K562 (cell line): ENCODE results near the gene CCDC141. TPM values are rescaled to one million over a fixed set of nuclear protein-coding genes. Genes with fewer than 3 reads are reported as not detected.

ENCODE experiments used
- ATAC-seq: fragments of 200-7000 bp; cut with Tn5 transposase; 3 replicates; pipeline ENCODE4 v1.9.1; 2020; ENCODE audit warnings: moderate library complexity
- BruUV-seq: library from RNA; stranded (reverse); fragments of 400-500 nt; replicated peaks from 2 replicates; lab custom pipeline; 2021; lab: Mats Ljungman, UMichigan
- CTCF ChIA-PET: fragments of 300-600 bp; formaldehyde crosslinking; extraction: SDS; loops from one replicate; lab custom pipeline; 2021; ENCODE audit warnings: low intra/inter-chr PET ratio; lab: Yijun Ruan, JAX
- POLR2A ChIA-PET: fragments of 300-600, 350-650 bp; sonication (Branson Sonifier 250); formaldehyde crosslinking; extraction: SDS; loops from one replicate; lab custom pipeline; 2021; ENCODE audit warnings: antibody characterized with exemption, inconsistent platforms; lab: Yijun Ruan, JAX
- DNase-seq, 4 experiments: peaks; one replicate each; pipeline versions ENCODE4 v3.0.0 to v3.0.0-alpha.2; 2011 to 2018; ENCODE audit warnings: low spot score in 3 of 4, mixed read lengths in 3 of 4; ENCODE audit errors: extremely low read depth in 1 of 4
- FAIRE-seq: peaks from 2 replicates; lab custom pipeline; 2011; peaks lifted over from hg19 to GRCh38; lab: Jason Lieb, UNC
- H2AFZ ChIP-seq: 2 replicates; pipeline ENCODE4 v1.6.0; 2011; ENCODE audit warnings: low read depth, low read length, control low read depth, inconsistent platforms
- H3K27ac ChIP-seq: fragments of 200-600 bp; 3 replicates; pipeline ENCODE4 v1.8.0; 2011; ENCODE audit warnings: low read depth, mild to moderate bottlenecking, control low read depth, inconsistent platforms, low read length, moderate library complexity, mixed read lengths; ENCODE audit errors: extremely low read depth
- H3K27me3 ChIP-seq, 2 experiments: fragments of 300-600 bp in 1 of 2; 2 replicates in 1 of 2; 3 replicates in 1 of 2; pipeline versions ENCODE4 v1.6.0 to v1.8.0; 2011; ENCODE audit warnings: inconsistent platforms in 2 of 2, low read length in 2 of 2, mild to moderate bottlenecking in 1 of 2, mixed read lengths in 1 of 2, moderate library complexity in 1 of 2; ENCODE audit not compliant: control insufficient read depth in 2 of 2, insufficient read depth in 2 of 2
- H3K36me3 ChIP-seq: fragments of 300-600 bp; 3 replicates; pipeline ENCODE4 v1.8.0; 2011; ENCODE audit warnings: mild to moderate bottlenecking, low read length, inconsistent platforms; ENCODE audit not compliant: control insufficient read depth, insufficient read depth
- H3K4me1 ChIP-seq, 2 experiments: fragments of 200-600 bp in 1 of 2; replicated peaks in 1 of 2; 2 replicates in 1 of 2; 3 replicates in 1 of 2; pipeline versions ENCODE4 v1.5.1 to v1.8.0; 2011; ENCODE audit warnings: inconsistent platforms in 2 of 2, low read length in 2 of 2, mild to moderate bottlenecking in 1 of 2, mixed read lengths in 1 of 2, moderate library complexity in 1 of 2; ENCODE audit not compliant: control insufficient read depth in 2 of 2, insufficient read depth in 2 of 2
- H3K4me2 ChIP-seq: 2 replicates; pipeline ENCODE4 v1.6.1; 2011; ENCODE audit warnings: low read length, control low read depth, inconsistent platforms, mixed read lengths; ENCODE audit not compliant: insufficient read depth
- H3K4me3 ChIP-seq: fragments of 200-600 bp; sonication (generic), shearing (Covaris generic); 2 replicates; pipeline ENCODE4 v1.5.1; 2016; ENCODE audit warnings: control low read depth, inconsistent platforms
- H3K79me2 ChIP-seq: fragments of 200-600 bp; 3 replicates; pipeline ENCODE4 v1.8.0; 2011; ENCODE audit warnings: low read length, inconsistent platforms; ENCODE audit not compliant: control insufficient read depth, insufficient read depth
- H3K9ac ChIP-seq, 2 experiments: 2 replicates each; pipeline versions ENCODE4 v1.6.0 to v1.6.1; 2011; ENCODE audit warnings: low read depth in 2 of 2, low read length in 2 of 2, control low read depth in 1 of 2, inconsistent platforms in 1 of 2, mild to moderate bottlenecking in 1 of 2, mixed read lengths in 1 of 2; ENCODE audit not compliant: insufficient read depth in 1 of 2
- H3K9me1 ChIP-seq: one replicate; pipeline ENCODE4 v1.6.0; 2011; ENCODE audit warnings: inconsistent platforms, mild to moderate bottlenecking, low read length, moderate library complexity; ENCODE audit not compliant: control insufficient read depth, insufficient read depth
- H3K9me3 ChIP-seq: replicated peaks from 2 replicates; pipeline ENCODE4 v1.5.1; 2011; ENCODE audit warnings: low read depth, low read length, inconsistent platforms; ENCODE audit not compliant: control insufficient read depth, insufficient read depth
- H4K20me1 ChIP-seq: replicated peaks from 2 replicates; pipeline ENCODE4 v1.6.1; 2011; ENCODE audit warnings: low read length, inconsistent platforms, mixed read lengths; ENCODE audit not compliant: control insufficient read depth, insufficient read depth
- ASH1L ChIP-seq: fragments of 450-650 bp; IDR thresholded peaks from 2 replicates; pipeline ENCODE4 v1.6.1; 2018; ENCODE audit warnings: borderline replicate concordance, mild to moderate bottlenecking, low read depth; ENCODE audit not compliant: partially characterized antibody
- MAFK ChIP-seq: IDR thresholded peaks from 2 replicates; pipeline ENCODE4 v1.6.1; 2011; ENCODE audit warnings: low read length, improper control_type of control experiment
- NCOA6 ChIP-seq: fragments of 450-650 bp; IDR thresholded peaks from 2 replicates; pipeline ENCODE4 v1.6.1; 2017; ENCODE audit warnings: mild to moderate bottlenecking
- NFATC3 ChIP-seq: fragments of 450-650 bp; IDR thresholded peaks from 2 replicates; pipeline ENCODE4 v1.6.1; 2017; ENCODE audit warnings: mild to moderate bottlenecking
- PCBP2 ChIP-seq: fragments of 200-400 bp; formaldehyde crosslinking; IDR thresholded peaks from 2 replicates; pipeline ENCODE4 v1.6.1; 2018; ENCODE audit warnings: low read length, low read depth, mild to moderate bottlenecking, moderate library complexity; ENCODE audit not compliant: poor library complexity, severe bottlenecking
- POLR2H ChIP-seq: IDR thresholded peaks from 2 replicates; pipeline ENCODE4 v1.6.1; 2016; ENCODE audit warnings: missing genetic modification characterization, low read depth, mild to moderate bottlenecking, control low read depth, missing compliant biosample characterization, moderate library complexity
- SAFB ChIP-seq: fragments of 200-400 bp; formaldehyde crosslinking; IDR thresholded peaks from 2 replicates; pipeline ENCODE4 v1.6.1; 2017; ENCODE audit warnings: low read depth, low read length, borderline replicate concordance
- ZNF212 ChIP-seq: fragments of 450-650 bp; formaldehyde crosslinking; IDR thresholded peaks from 2 replicates; pipeline ENCODE4 v1.4.0; 2020; ENCODE audit warnings: mild to moderate bottlenecking
- ZNF324 ChIP-seq: fragments of 250-450 bp; sonication (Bioruptor Pico); IDR thresholded peaks from 2 replicates; pipeline ENCODE4 v1.4.0; 2020; ENCODE audit warnings: mild to moderate bottlenecking
- WGBS: fragments of 100-300 bp; shearing (Covaris generic); methylation state at CpG from one replicate; pipeline ENCODE4 v1.1.6; 2016; ENCODE audit warnings: low coverage, mixed read lengths; ENCODE audit not compliant: insufficient coverage; ENCODE audit errors: missing lambda C conversion rate; 5-methylcytosine and 5-hydroxymethylcytosine counted together
- in situ Hi-C: fragments of 300-500 bp; cut with MboI; formaldehyde crosslinking; loops from 4 replicates; pipeline ENCODE4 v1.15.0; 2018; ENCODE audit warnings: inconsistent platforms, mixed read lengths
- intact Hi-C: fragments of 100-400 bp; cut with micrococcal nuclease; formaldehyde crosslinking; loops from 2 replicates; pipeline ENCODE4 v1.14.2; 2022
- polyA plus RNA-seq, 8 experiments: library from polyadenylated mRNA; depleted of rRNA in 4 of 8; stranded (reverse) in 5 of 8; unstranded in 3 of 8; fragments of >200 nt; fragmentation: Nextera tagmentation in 2 of 8; fragmentation: Illumina TruSeq in 1 of 8; extraction: Ambion mirVana in 2 of 8; extraction: Trizol in 1 of 8; gene quantifications; 2 replicates each; pipeline versions ENCODE4 v1.2.1 to v1.2.3, GENCODE V29; 2011 to 2014; ENCODE audit warnings: inconsistent platforms in 1 of 8, missing spikeins in 1 of 8
- total RNA-seq, 7 experiments: library from RNA; depleted of rRNA in 6 of 7; stranded (reverse); fragments of >200 nt in 6 of 7; fragmentation: Illumina TruSeq in 2 of 7; extraction: Trizol in 2 of 7; gene quantifications; 2 replicates each; pipeline versions ENCODE4 v1.2.1 to v1.2.3, GENCODE V29; 2011 to 2021; ENCODE audit warnings: low replicate concordance in 1 of 7
- TF ChIP-seq, protein P1 (sequence below), 2 experiments: fragments of 150-350 bp in 1 of 2; IDR thresholded peaks; 2 replicates each; pipeline ENCODE4 v1.6.1; 2012 to 2016; ENCODE audit warnings: low read depth in 2 of 2, low read length in 2 of 2, mild to moderate bottlenecking in 1 of 2, moderate library complexity in 1 of 2
- TF ChIP-seq, protein P2 (sequence below): fragments of 250-450 bp; sonication (Bioruptor Pico); IDR thresholded peaks from 2 replicates; pipeline ENCODE4 v1.5.0; 2021; ENCODE audit warnings: mild to moderate bottlenecking, moderate library complexity
- TF ChIP-seq, protein P3 (sequence below): fragments of 450-650 bp; IDR thresholded peaks from 2 replicates; pipeline ENCODE4 v1.6.1; 2014; ENCODE audit warnings: low read depth, mild to moderate bottlenecking, moderate library complexity, borderline replicate concordance
- TF ChIP-seq, protein P4 (sequence below), 2 experiments: fragments of 450-650 bp in 1 of 2; sonication (generic) in 1 of 2; formaldehyde crosslinking in 1 of 2; IDR thresholded peaks in 1 of 2; conservative IDR thresholded peaks in 1 of 2; 2 replicates each; pipeline versions ENCODE4 v1.6.1 to v1.8.1; 2016 to 2023; ENCODE audit warnings: mild to moderate bottlenecking in 2 of 2, moderate library complexity in 2 of 2, inconsistent platforms in 1 of 2, missing genetic modification reagents in 1 of 2

CCDC141 gene
- total and polyA plus RNA-seq, 9 of the 15 experiments (the other 6 are each of a cell fraction or from before 2014, with no cell fraction given) = 0.09 TPM; not detected in 8

DNA sequence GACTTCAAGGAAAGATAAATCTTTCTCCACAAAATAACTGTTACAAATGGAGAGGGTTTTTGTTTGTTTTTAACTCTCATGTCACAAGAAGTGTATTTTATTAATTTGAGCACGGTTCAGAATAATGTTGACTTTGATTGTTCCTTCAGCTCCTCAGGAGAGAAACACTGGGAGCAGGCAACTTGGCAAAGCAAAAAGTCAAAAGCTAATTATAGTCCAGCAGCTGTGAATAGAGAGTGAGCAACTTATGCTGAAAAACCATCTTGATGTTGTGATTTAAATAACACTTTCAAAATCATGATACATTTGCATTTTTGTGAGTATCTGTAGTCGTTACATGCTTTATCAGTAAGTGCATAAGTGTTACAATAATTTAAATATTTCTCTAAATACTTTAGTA, 205.2 kb downstream of the CCDC141 start:
- Histone ChIP-seq H3K9ac (no peak overlapping the region), H3K27ac (no peak overlapping the region), H3K4me3 (no peak overlapping the region), H3K4me1 (no peaks in the 10 kb centered on the region), H3K9me1 (no peaks in the 10 kb centered on the region), H2AFZ (no peak overlapping the region), H3K9me3 (no peaks in the 10 kb centered on the region), H3K36me3 (no peaks in the 10 kb centered on the region), H3K79me2 (no peaks in the 10 kb centered on the region), H3K4me2 (no peak overlapping the region), H4K20me1 (no peaks in the 10 kb centered on the region), H3K27me3 (no peaks in the 10 kb centered on the region)
- ATAC-seq = no peak
- ChIA-PET CTCF (no interaction called here), POLR2A (no interaction called here)
- no peak for FAIRE-seq
- WGBS = 0% methylated on average over 2 of the region's 2 CpGs
- intact Hi-C loops (no loop called here), in situ Hi-C loops (no loop called here)
- BruUV-seq = no TSS peak
- no peak for DNase-seq
- TF ChIP-seq ZNF324 (CRISPR knock-in tag) (no peak), PCBP2 (no peak), MAFK (no peak), NCOA6 (no peak), SAFB (no peak), POLR2H (tag) (no peak), NFATC3 (no peak), ZNF212 (CRISPR knock-in tag) (no peak), ASH1L (no peak)
- TF ChIP-seq, protein P1, sequence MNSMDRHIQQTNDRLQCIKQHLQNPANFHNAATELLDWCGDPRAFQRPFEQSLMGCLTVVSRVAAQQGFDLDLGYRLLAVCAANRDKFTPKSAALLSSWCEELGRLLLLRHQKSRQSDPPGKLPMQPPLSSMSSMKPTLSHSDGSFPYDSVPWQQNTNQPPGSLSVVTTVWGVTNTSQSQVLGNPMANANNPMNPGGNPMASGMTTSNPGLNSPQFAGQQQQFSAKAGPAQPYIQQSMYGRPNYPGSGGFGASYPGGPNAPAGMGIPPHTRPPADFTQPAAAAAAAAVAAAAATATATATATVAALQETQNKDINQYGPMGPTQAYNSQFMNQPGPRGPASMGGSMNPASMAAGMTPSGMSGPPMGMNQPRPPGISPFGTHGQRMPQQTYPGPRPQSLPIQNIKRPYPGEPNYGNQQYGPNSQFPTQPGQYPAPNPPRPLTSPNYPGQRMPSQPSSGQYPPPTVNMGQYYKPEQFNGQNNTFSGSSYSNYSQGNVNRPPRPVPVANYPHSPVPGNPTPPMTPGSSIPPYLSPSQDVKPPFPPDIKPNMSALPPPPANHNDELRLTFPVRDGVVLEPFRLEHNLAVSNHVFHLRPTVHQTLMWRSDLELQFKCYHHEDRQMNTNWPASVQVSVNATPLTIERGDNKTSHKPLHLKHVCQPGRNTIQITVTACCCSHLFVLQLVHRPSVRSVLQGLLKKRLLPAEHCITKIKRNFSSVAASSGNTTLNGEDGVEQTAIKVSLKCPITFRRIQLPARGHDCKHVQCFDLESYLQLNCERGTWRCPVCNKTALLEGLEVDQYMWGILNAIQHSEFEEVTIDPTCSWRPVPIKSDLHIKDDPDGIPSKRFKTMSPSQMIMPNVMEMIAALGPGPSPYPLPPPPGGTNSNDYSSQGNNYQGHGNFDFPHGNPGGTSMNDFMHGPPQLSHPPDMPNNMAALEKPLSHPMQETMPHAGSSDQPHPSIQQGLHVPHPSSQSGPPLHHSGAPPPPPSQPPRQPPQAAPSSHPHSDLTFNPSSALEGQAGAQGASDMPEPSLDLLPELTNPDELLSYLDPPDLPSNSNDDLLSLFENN (IDR thresholded peaks at IDR 0.05; ENCODE audit: low read depth in 2 of 2, low read length in 2 of 2) = no peak
- TF ChIP-seq, protein P2, sequence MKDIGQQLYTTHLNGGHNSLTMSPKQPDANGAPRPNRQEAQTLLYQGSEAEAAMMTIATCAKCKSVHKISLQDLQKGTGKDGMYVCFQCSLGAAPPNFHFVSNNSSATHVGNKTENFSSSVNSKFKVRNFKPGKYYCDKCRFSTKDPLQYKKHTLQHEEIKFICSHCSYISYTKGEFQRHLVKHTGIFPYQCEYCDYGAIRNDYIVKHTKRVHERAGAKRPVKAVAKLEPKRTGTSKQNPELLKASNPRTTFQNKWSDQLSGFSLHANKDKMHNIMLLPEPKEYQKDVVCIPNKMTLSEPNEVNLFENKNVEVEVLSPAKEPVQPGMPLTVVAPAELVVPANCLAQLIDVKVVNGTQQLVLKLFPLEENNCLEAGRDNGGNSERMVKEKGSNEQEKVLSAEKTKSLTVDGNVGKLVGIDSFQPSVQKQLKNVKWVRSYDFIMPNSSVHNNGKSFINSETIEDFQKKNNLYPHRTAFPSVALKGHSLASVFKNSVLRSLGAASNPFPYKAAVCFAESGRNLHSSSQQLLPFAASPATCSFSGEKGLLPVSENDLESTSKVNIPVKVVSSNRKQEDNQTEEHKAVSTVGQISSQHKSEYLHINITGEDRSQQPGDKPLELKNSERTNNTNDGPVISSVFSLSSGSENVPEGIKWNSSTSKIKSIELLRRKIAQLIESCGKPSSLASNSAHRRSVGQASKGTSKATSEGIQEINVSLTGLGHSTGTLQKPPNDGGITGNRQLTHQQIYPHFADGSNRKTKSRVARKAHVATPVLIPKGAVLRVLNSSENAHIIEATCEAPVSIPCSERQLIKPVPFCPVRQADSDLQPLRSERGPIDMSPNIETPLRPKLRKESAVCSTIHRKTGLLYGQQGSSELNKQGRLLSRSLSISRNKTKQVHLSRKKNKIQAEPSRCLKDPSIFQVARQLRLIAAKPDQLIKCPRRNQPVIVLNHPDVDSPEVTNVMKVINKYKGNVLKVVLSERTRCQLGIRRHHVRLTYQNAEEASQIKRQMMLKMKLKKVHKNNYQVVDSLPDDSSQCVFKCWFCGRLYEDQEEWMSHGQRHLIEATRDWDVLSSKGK (CRISPR knock-in tag) = no peak
- TF ChIP-seq, protein P3, sequence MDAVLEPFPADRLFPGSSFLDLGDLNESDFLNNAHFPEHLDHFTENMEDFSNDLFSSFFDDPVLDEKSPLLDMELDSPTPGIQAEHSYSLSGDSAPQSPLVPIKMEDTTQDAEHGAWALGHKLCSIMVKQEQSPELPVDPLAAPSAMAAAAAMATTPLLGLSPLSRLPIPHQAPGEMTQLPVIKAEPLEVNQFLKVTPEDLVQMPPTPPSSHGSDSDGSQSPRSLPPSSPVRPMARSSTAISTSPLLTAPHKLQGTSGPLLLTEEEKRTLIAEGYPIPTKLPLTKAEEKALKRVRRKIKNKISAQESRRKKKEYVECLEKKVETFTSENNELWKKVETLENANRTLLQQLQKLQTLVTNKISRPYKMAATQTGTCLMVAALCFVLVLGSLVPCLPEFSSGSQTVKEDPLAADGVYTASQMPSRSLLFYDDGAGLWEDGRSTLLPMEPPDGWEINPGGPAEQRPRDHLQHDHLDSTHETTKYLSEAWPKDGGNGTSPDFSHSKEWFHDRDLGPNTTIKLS = no peak
- TF ChIP-seq, protein P4, sequence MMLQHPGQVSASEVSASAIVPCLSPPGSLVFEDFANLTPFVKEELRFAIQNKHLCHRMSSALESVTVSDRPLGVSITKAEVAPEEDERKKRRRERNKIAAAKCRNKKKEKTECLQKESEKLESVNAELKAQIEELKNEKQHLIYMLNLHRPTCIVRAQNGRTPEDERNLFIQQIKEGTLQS (IDR thresholded peaks at IDR 0.05) = no peak
- TF ChIP-seq, protein P4 (CRISPR knock-in tag; conservative IDR thresholded peaks at IDR 0.05) = no peak
